DND-41 (cell line): ENCODE measurements around the gene TTC39A.

Experiments
- ATAC-seq: fragments of 200-7000 bp; cut with Tn5 transposase; 3 replicates; pipeline ENCODE4 v1.9.1; 2021; ENCODE audit warnings: low read depth; ENCODE audit not compliant: insufficient read depth
- DNase-seq: peaks from one replicate; pipeline ENCODE4 v3.0.0-alpha.2; 2020
- H2AFZ ChIP-seq: 2 replicates; pipeline ENCODE4 v1.6.0; 2012; ENCODE audit warnings: low read depth, low read length
- H3K27ac ChIP-seq: 2 replicates; pipeline ENCODE4 v1.5.1; 2012; ENCODE audit warnings: low read length, inconsistent platforms
- H3K27me3 ChIP-seq: fragments of 200-600 bp; sonication (generic); 2 replicates; pipeline ENCODE4 v1.6.0; 2012; ENCODE audit warnings: low read length, mild to moderate bottlenecking, inconsistent platforms; ENCODE audit not compliant: insufficient read depth, poor library complexity
- H3K36me3 ChIP-seq: 2 replicates; pipeline ENCODE4 v1.5.1; 2012; ENCODE audit warnings: low read length, inconsistent platforms; ENCODE audit not compliant: insufficient read depth
- H3K4me1 ChIP-seq: 2 replicates; pipeline ENCODE4 v1.5.1; 2012; ENCODE audit warnings: mild to moderate bottlenecking, low read length; ENCODE audit not compliant: insufficient read depth
- H3K4me2 ChIP-seq: 2 replicates; pipeline ENCODE4 v1.6.0; 2012; ENCODE audit warnings: mild to moderate bottlenecking, moderate library complexity, low read length, inconsistent platforms; ENCODE audit not compliant: insufficient read depth
- H3K4me3 ChIP-seq, 2 experiments: fragments of 200-600 bp in 1 of 2; shearing (Covaris generic) in 1 of 2; 2 replicates each; pipeline ENCODE4 v1.5.1; 2012 to 2016; ENCODE audit warnings: inconsistent platforms in 2 of 2, low read length in 2 of 2, mild to moderate bottlenecking in 2 of 2, low read depth in 1 of 2, moderate library complexity in 1 of 2
- H3K79me2 ChIP-seq: 2 replicates; pipeline ENCODE4 v1.6.0; 2012; ENCODE audit warnings: low read length, inconsistent platforms; ENCODE audit not compliant: insufficient read depth
- H3K9ac ChIP-seq: 2 replicates; pipeline ENCODE4 v1.6.0; 2012; ENCODE audit warnings: low read depth, mild to moderate bottlenecking, inconsistent platforms, low read length, moderate library complexity
- H3K9me3 ChIP-seq: 2 replicates; pipeline ENCODE4 v1.5.1; 2012; ENCODE audit warnings: low read length, moderate library complexity, mild to moderate bottlenecking, inconsistent platforms; ENCODE audit not compliant: insufficient read depth, severe bottlenecking
- H4K20me1 ChIP-seq: 2 replicates; pipeline ENCODE4 v1.6.0; 2012; ENCODE audit warnings: low read length; ENCODE audit not compliant: insufficient read depth
- CTCF ChIP-seq: IDR thresholded peaks from 2 replicates; pipeline ENCODE4 v1.5.1; 2012; ENCODE audit warnings: borderline replicate concordance, low read length, moderate library complexity, mild to moderate bottlenecking; ENCODE audit not compliant: poor library complexity, severe bottlenecking; ENCODE audit errors: extremely low read depth
- EZH2 ChIP-seq: IDR thresholded peaks from 3 replicates; pipeline ENCODE4 v1.6.1; 2012; ENCODE audit warnings: borderline replicate concordance, low read depth, mild to moderate bottlenecking, moderate library complexity, low read length, inconsistent platforms; ENCODE audit not compliant: severe bottlenecking

The TTC39A gene

GRCh38 chr1:51249445-51249844, 80.9 kb downstream of the TTC39A start:
- no peak overlapping the region for H2AFZ ChIP-seq
- no peak for DNase-seq
- H3K79me2 ChIP-seq, result peaks cover 97% of the 10 kb centered on the region
- peaks cover 21% of the 10 kb centered on the region; the same call in 1 of the 2 replicates for H4K20me1 ChIP-seq
- H3K9ac ChIP-seq, result no peak overlapping the region
- H3K9me3 ChIP-seq, result no peaks in the 10 kb centered on the region
- H3K27ac ChIP-seq, result no peak overlapping the region
- H3K27me3 ChIP-seq, result no peaks in the 10 kb centered on the region
- no peak for ATAC-seq
- H3K4me2 ChIP-seq, result no peak overlapping the region
- no peaks in the 10 kb centered on the region for H3K36me3 ChIP-seq
- TF ChIP-seq EZH2 (no peak), CTCF (no peak)
- no peaks in the 10 kb centered on the region; the same call in 1 of the 2 replicates for H3K4me1 ChIP-seq
- H3K4me3 ChIP-seq, result no peak overlapping the region

GRCh38 chr1:51247499-51247898, 82.9 kb downstream of the TTC39A start:
- Histone ChIP-seq H3K79me2 (peaks cover 98% of the 10 kb centered on the region), H2AFZ (no peak overlapping the region), H3K4me3 (no peak overlapping the region), H3K27me3 (no peaks in the 10 kb centered on the region), H3K9ac (no peak overlapping the region), H3K9me3 (no peaks in the 10 kb centered on the region), H3K4me2 (no peak overlapping the region), H3K4me1 (no peaks in the 10 kb centered on the region), H3K27ac (no peak overlapping the region), H3K36me3 (no peaks in the 10 kb centered on the region), H4K20me1 (peaks cover 27% of the 10 kb centered on the region; the same call in 1 of the 2 replicates)
- no peak for TF ChIP-seq EZH2
- DNase-seq (no peak), ATAC-seq (no peak)

GRCh38 chr1:51247022-51247421, 83.3 kb downstream of the TTC39A start:
- Histone ChIP-seq H3K4me2 (no peak overlapping the region), H3K27me3 (no peaks in the 10 kb centered on the region), H3K9ac (no peak overlapping the region), H3K27ac (no peak overlapping the region), H3K79me2 (peaks cover 99% of the 10 kb centered on the region), H4K20me1 (peaks cover 27% of the 10 kb centered on the region; the same call in 1 of the 2 replicates), H3K4me1 (no peaks in the 10 kb centered on the region), H3K9me3 (no peaks in the 10 kb centered on the region), H2AFZ (no peak overlapping the region), H3K36me3 (no peaks in the 10 kb centered on the region), H3K4me3 (no peak overlapping the region)
- DNase-seq, result no peak
- no peak for ATAC-seq
- TF ChIP-seq EZH2 (no peak), CTCF (no peak)

GRCh38 chr1:51242546-51242945, 87.8 kb downstream of the TTC39A start:
- no peaks in the 10 kb centered on the region for H3K9me3 ChIP-seq
- ATAC-seq (no peak), DNase-seq (no peak)
- H4K20me1 ChIP-seq, result peaks cover 37% of the 10 kb centered on the region
- H3K4me2 ChIP-seq, result no peak overlapping the region
- no peaks in the 10 kb centered on the region for H3K27me3 ChIP-seq
- H2AFZ ChIP-seq, result no peak overlapping the region
- no peak overlapping the region for H3K4me3 ChIP-seq
- no peaks in the 10 kb centered on the region for H3K36me3 ChIP-seq
- H3K27ac ChIP-seq, result no peak overlapping the region
- TF ChIP-seq EZH2, result no peak
- no peak for TF ChIP-seq CTCF
- H3K9ac ChIP-seq, result no peak overlapping the region
- peaks cover 100% of the 10 kb centered on the region for H3K79me2 ChIP-seq
- peaks cover 40% of the 10 kb centered on the region for H3K4me1 ChIP-seq
